ENCODE results near the gene STARD10. TPM values are rescaled to one million over a fixed set of nuclear protein-coding genes. Genes with fewer than 3 reads are reported as not detected.
A peak's percentile ranks its signal among the peaks of the same experiment; 100 is the strongest.

STARD10 gene
- total and polyA plus RNA-seq, 3 donors from 2014 or later, result 130 to 379 (median 202) TPM

- Histone ChIP-seq H3K27me3 (no peaks in the 10 kb centered on the region), H3K4me1 (peaks cover 16% of the 10 kb centered on the region), H3K36me3 (ENCODE audit: low read depth, missing control alignments) (no peaks in the 10 kb centered on the region), H3K27ac (peak overlapping the region in 1 of 2 donors; percentile 41), H3K9me3 (no peaks in the 10 kb centered on the region), H3K4me3 (peak overlapping the region; percentile 61 to 62)
- 21% methylated on average over 17 of the region's 17 CpGs; no CpG with 5 or more reads in 1 of the 2 donors for WGBS, 2 donors
- no peak for DNase-seq
- TF ChIP-seq, protein P1, sequence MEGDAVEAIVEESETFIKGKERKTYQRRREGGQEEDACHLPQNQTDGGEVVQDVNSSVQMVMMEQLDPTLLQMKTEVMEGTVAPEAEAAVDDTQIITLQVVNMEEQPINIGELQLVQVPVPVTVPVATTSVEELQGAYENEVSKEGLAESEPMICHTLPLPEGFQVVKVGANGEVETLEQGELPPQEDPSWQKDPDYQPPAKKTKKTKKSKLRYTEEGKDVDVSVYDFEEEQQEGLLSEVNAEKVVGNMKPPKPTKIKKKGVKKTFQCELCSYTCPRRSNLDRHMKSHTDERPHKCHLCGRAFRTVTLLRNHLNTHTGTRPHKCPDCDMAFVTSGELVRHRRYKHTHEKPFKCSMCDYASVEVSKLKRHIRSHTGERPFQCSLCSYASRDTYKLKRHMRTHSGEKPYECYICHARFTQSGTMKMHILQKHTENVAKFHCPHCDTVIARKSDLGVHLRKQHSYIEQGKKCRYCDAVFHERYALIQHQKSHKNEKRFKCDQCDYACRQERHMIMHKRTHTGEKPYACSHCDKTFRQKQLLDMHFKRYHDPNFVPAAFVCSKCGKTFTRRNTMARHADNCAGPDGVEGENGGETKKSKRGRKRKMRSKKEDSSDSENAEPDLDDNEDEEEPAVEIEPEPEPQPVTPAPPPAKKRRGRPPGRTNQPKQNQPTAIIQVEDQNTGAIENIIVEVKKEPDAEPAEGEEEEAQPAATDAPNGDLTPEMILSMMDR (IDR thresholded peaks at IDR 0.05), result no peak
- TF ChIP-seq POLR2A (IDR thresholded peaks at IDR 0.05), result no peak
- intact Hi-C loops (cut with DNase I; ENCODE audit: low total_unique reads), result no loop called here
Observed at GRCh38 chr11:72781063-72781312, 12.9 kb downstream of the STARD10 start.

GRCh38 chr11:72780296-72781062 lies 13.4 kb downstream of the STARD10 start:
- intact Hi-C loops (cut with DNase I; ENCODE audit: low total_unique reads), result no loop called here
- DNase-seq, result no peak

DNA sequence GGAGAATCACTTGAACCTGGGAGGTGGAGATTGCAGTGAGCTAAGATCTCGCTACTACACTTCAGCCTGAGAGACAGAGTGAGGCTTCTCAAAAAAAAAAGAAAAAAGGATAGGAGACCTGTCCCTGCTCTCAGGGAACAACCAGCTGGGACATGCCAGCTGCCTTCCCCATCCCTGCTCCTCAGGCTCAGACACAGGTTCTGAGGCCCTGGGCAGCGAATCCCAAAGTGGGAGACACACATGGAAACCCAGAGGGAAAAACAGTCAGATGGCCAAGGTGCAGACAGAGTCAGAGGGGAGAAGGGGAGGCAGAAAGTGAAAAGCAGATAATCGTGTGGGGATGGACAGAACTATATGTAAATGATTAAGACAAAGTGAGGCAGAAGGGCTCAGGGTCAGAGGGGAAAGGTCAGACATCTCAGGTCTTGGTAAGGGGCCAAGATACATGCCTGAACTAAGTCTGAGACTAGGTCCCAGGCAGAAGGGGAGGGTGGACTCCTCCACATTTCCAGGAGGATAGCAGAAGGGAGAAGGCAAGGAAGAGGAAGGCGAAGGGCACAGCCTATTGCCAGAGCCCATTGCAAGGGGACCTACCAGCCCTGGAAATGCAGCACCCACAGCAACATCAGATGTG lies 14.2 kb downstream of the STARD10 start:
- TF ChIP-seq, protein P1 (IDR thresholded peaks at IDR 0.05), result no peak
- TF ChIP-seq POLR2A (IDR thresholded peaks at IDR 0.05), result no peak
- no peaks in the 10 kb centered on the region for H3K36me3 ChIP-seq (ENCODE audit: low read depth, missing control alignments)
- intact Hi-C loops (cut with DNase I; ENCODE audit: low total_unique reads), result no loop called here
- no peak overlapping the region for H3K27ac ChIP-seq
- peaks cover 16% of the 10 kb centered on the region for H3K4me1 ChIP-seq
- no peak for DNase-seq
- H3K4me3 ChIP-seq, result no peak overlapping the region
- H3K9me3 ChIP-seq, result no peaks in the 10 kb centered on the region
- no peaks in the 10 kb centered on the region for H3K27me3 ChIP-seq
- WGBS, 2 donors, result 88 to 93% methylated on average over 4 of the region's 4 CpGs

More at GRCh38 chr11:72780296-72781062, 13.4 kb downstream of the STARD10 start:
- H3K27me3 ChIP-seq, result no peaks in the 10 kb centered on the region
- H3K27ac ChIP-seq, result no peak overlapping the region
- no peaks in the 10 kb centered on the region for H3K36me3 ChIP-seq (ENCODE audit: low read depth, missing control alignments)
- no peaks in the 10 kb centered on the region for H3K9me3 ChIP-seq
- H3K4me1 ChIP-seq, result peaks cover 16% of the 10 kb centered on the region
- peak overlapping the region in 1 of 2 donors; percentile 61 for H3K4me3 ChIP-seq
- no peak for TF ChIP-seq POLR2A (IDR thresholded peaks at IDR 0.05)
- TF ChIP-seq, protein P1 (IDR thresholded peaks at IDR 0.05), result no peak
- 72 to 74% methylated on average over 7 to 10 of the region's 10 CpGs for WGBS, 2 donors

DNA sequence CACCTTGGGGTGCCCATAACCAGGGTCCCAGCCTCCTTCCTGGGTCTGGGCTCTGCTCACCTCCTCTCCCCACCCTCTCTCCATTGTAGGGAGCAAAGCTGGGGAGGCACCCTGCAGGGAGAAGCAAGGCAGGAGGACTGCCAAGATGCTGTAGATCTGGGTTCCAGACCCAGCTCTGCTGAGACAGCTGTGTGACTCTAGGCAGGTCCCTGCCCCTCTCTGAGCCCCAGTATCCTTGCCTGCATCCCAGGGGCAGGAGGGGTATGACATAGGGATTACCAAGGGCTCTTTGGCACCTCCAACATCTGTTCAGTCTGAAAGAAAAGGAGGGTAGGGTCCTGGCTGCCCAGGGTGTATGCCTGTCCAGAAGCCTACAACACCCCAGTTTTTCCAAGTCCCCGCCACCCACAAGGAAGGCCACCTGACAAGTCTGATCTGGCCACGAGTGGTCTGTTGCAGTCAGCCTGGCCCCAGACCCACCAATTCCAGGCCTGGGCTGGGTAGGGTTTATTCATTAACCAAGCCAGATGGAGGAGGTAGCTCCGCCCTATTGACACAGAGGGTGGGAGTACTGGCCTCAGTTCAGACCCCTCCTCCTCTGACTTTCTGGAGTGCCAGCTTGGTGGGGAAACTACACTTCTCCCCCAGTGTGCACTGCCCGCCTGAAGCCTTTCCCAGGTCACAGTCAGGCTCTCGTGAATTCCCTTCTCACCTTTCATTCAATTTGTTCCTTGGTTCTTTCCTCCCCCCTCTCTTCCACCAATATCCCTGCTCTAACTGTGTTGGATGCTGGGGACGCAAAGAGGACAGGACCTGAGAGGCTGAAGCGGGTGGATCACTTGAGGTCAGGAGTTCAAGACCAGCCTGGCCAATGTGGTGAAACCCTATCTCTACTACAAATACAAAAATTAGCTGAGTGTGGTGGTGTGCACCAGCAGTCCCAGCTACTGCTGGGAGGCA lies 15.0 kb downstream of the STARD10 start:
- Histone ChIP-seq H3K4me3 (no peak overlapping the region), H3K27ac (no peak overlapping the region), H3K36me3 (ENCODE audit: low read depth, missing control alignments) (no peaks in the 10 kb centered on the region), H3K27me3 (no peaks in the 10 kb centered on the region), H3K9me3 (no peaks in the 10 kb centered on the region), H3K4me1 (peaks cover 16% of the 10 kb centered on the region)
- whole genome bisulfite sequencing, 2 donors, result 87 to 95% methylated on average over 7 of the region's 7 CpGs
- DNase-seq, result no peak
- intact Hi-C loops (cut with DNase I; ENCODE audit: low total_unique reads), result no loop called here
- no peak for TF ChIP-seq POLR2A (IDR thresholded peaks at IDR 0.05)
- TF ChIP-seq, protein P1 (IDR thresholded peaks at IDR 0.05), result no peak

Measured in testis (tissue), 3 donors.